ENCODE results near the gene RPL13A. TPM values are rescaled to one million over a fixed set of nuclear protein-coding genes. Genes with fewer than 3 reads are reported as not detected.

RPL13A gene
- total RNA-seq, 2 experiments from 2014 or later, result 2,999 to 8,461 TPM

DNA sequence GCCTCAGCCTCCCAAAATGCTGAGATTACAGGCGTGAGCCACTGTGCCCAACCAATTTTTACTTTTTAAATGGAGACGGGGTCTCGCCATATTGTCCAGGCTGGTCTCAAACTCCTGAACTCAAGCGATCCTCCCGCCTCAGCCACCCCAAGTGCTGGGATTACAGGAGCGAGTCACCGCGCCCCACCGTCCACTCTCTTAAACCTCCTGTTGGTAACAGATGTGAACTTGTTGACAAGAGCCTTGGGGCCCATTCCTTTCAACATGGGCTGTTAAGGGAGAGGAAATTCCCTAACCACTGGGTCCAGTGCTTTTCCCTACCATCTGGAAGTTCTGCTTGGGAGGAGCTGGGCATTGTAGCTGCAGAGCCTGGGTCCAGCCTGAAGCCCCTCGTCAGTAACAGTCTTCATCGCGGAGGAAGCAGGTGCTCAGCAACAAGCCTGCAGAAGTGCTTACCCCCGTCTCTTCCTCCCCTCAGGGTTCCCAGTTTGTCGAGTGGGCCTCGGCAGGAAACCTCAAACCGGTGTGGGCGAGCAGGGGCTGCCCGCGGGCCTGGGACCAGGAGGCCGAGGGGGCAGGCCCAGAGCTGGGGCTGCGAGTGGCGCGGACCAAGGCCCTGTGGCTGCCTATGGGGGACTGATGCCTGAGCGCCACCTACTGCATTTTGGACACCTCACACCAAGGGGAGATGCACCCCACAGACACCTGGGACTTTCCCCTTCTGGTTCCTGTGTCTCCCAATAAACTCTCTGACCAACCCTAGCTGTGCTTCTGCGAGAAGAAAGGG, 17.4 kb upstream of the RPL13A start:
- no peaks in the 10 kb centered on the region for H3K9me2 ChIP-seq (ENCODE audit: insufficient read depth, low read length)
- H3K9me3 ChIP-seq (ENCODE audit: low read length), result no peaks in the 10 kb centered on the region
- POLR2A ChIA-PET, result interaction anchor here (0.7 kb wide), 1 partner anchor 16 kb away, joined by 3 read pairs; no protein-coding TSS in a partner anchor
- H3K4me3 ChIP-seq (ENCODE audit: low read depth, low read length, poor library complexity, severe bottlenecking), result no peak overlapping the region
- intact Hi-C loops (cut with micrococcal nuclease; ENCODE audit: unreplicated experiment), result no loop called here
- DNase-seq (ENCODE audit: low spot score), result peak; percentile 72
- TF ChIP-seq, protein P1, sequence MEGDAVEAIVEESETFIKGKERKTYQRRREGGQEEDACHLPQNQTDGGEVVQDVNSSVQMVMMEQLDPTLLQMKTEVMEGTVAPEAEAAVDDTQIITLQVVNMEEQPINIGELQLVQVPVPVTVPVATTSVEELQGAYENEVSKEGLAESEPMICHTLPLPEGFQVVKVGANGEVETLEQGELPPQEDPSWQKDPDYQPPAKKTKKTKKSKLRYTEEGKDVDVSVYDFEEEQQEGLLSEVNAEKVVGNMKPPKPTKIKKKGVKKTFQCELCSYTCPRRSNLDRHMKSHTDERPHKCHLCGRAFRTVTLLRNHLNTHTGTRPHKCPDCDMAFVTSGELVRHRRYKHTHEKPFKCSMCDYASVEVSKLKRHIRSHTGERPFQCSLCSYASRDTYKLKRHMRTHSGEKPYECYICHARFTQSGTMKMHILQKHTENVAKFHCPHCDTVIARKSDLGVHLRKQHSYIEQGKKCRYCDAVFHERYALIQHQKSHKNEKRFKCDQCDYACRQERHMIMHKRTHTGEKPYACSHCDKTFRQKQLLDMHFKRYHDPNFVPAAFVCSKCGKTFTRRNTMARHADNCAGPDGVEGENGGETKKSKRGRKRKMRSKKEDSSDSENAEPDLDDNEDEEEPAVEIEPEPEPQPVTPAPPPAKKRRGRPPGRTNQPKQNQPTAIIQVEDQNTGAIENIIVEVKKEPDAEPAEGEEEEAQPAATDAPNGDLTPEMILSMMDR (conservative IDR thresholded peaks at IDR 0.05; ENCODE audit: low read length), result peak; percentile 83
- no peak for TF ChIP-seq EZH2phosphoT487 (IDR thresholded peaks at IDR 0.05; ENCODE audit: borderline replicate concordance, low read depth, low read length)
- no TSS peak for BruUV-seq (replicated peaks)
- no peaks in the 10 kb centered on the region for H3K79me2 ChIP-seq (ENCODE audit: insufficient read depth, low read depth, low read length)
- CTCF ChIA-PET (ENCODE audit: unreplicated experiment), result interaction anchor here (1.2 kb wide), 1 partner anchor 78 kb away, joined by 3 read pairs; no protein-coding TSS in a partner anchor
- H3K36me3 ChIP-seq (ENCODE audit: insufficient read depth, low read length), result peaks cover 43% of the 10 kb centered on the region
- H2AFZ ChIP-seq (ENCODE audit: low read length), result no peak overlapping the region
- no peaks in the 10 kb centered on the region for H4K20me1 ChIP-seq (ENCODE audit: insufficient read depth, low read length)
- H3K27ac ChIP-seq (ENCODE audit: low read depth, low read length, poor library complexity, severe bottlenecking), result peak overlapping the region; percentile 14
- peaks cover 35% of the 10 kb centered on the region for H3K4me1 ChIP-seq (ENCODE audit: insufficient read depth, low read length, poor library complexity, severe bottlenecking)
- no peak overlapping the region; the same call in 1 of the 2 replicates for H3K4me2 ChIP-seq (ENCODE audit: low read length)

DNA sequence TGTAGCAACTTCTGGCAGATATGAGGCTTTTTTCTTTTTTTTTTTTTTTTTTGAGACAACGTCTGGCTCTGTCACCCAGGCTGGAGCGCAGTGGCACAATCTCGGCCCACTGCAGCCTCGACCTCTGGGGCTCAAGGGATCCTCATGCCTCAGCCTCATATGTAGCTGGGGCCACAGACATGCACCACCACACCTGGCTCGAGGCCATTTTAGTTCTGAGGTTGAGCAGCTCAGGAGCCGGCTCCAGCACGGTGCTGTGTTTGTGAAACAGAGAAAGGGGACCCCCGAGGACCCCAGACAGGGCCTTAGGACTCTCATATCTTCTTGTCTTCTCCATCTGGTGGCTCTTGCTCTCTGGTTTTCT, 16.8 kb upstream of the RPL13A start:
- TSS peak; percentile 73 for BruUV-seq (replicated peaks)
- CTCF ChIA-PET (ENCODE audit: unreplicated experiment), result interaction anchor here (1.2 kb wide), 1 partner anchor 79 kb away, joined by 3 read pairs; no protein-coding TSS in a partner anchor
- H3K4me1 ChIP-seq (ENCODE audit: insufficient read depth, low read length, poor library complexity, severe bottlenecking), result peaks cover 41% of the 10 kb centered on the region

More for the DNA sequence above, 16.8 kb upstream of the RPL13A start:
- Histone ChIP-seq H3K79me2 (ENCODE audit: insufficient read depth, low read depth, low read length) (no peaks in the 10 kb centered on the region), H2AFZ (ENCODE audit: low read length) (no peak overlapping the region), H3K27ac (ENCODE audit: low read depth, low read length, poor library complexity, severe bottlenecking) (peak overlapping the region; percentile 14), H3K9me3 (ENCODE audit: low read length) (no peaks in the 10 kb centered on the region), H3K9me2 (ENCODE audit: insufficient read depth, low read length) (no peaks in the 10 kb centered on the region), H4K20me1 (ENCODE audit: insufficient read depth, low read length) (no peaks in the 10 kb centered on the region), H3K4me2 (ENCODE audit: low read length) (no peak overlapping the region; the same call in 1 of the 2 replicates), H3K4me3 (ENCODE audit: low read depth, low read length, poor library complexity, severe bottlenecking) (no peak overlapping the region), H3K36me3 (ENCODE audit: insufficient read depth, low read length) (peaks cover 37% of the 10 kb centered on the region)
- intact Hi-C loops (cut with micrococcal nuclease; ENCODE audit: unreplicated experiment), result no loop called here
- no peak for DNase-seq (ENCODE audit: low spot score)
- TF ChIP-seq EZH2phosphoT487 (IDR thresholded peaks at IDR 0.05; ENCODE audit: borderline replicate concordance, low read depth, low read length), result no peak
- TF ChIP-seq, protein P1 (conservative IDR thresholded peaks at IDR 0.05; ENCODE audit: low read length), result no peak; the same call in 1 of the 2 replicates
- POLR2A ChIA-PET, result interaction anchor here (0.7 kb wide), 1 partner anchor 16 kb away, joined by 3 read pairs; no protein-coding TSS in a partner anchor
